Measurements from ENCODE around the gene ABCB8. TPM values are rescaled to one million over a fixed set of nuclear protein-coding genes. Genes with fewer than 3 reads are reported as not detected.

ABCB8 gene
- total RNA-seq, 2 experiments from 2014 or later: 57.0 to 62.2 TPM

DNA sequence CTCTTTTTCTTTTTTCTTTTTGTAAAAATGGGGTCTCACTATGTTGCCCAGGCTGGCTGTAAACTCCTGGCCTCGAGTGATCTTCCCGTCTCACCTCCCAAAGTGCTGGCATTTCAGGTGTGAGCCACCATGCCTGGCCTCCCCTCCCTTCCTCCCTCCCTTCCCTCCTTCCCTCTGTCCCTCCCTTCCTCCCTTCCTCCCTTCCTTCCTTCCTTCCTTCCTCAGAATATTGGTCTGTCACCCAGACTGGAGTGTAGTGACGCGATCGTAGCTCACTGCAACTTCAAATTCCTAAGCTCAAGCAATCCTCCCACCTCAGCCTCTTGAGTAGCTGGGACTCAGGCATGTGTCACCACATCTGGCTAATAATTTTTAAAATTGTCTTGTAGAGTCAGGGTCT lies 66.4 kb downstream of the ABCB8 start:
- Mint-ChIP-seq H3K4me1 (ENCODE audit: low read depth) (peaks cover 6% of the 10 kb centered on the region), H3K27me3 (no peaks in the 10 kb centered on the region), H3K27ac (no peak overlapping the region), H3K9me3 (no peaks in the 10 kb centered on the region), H3K4me3 (no peak overlapping the region), H3K36me3 (ENCODE audit: low read depth) (peaks cover 6% of the 10 kb centered on the region)
- TF ChIP-seq, protein P1, sequence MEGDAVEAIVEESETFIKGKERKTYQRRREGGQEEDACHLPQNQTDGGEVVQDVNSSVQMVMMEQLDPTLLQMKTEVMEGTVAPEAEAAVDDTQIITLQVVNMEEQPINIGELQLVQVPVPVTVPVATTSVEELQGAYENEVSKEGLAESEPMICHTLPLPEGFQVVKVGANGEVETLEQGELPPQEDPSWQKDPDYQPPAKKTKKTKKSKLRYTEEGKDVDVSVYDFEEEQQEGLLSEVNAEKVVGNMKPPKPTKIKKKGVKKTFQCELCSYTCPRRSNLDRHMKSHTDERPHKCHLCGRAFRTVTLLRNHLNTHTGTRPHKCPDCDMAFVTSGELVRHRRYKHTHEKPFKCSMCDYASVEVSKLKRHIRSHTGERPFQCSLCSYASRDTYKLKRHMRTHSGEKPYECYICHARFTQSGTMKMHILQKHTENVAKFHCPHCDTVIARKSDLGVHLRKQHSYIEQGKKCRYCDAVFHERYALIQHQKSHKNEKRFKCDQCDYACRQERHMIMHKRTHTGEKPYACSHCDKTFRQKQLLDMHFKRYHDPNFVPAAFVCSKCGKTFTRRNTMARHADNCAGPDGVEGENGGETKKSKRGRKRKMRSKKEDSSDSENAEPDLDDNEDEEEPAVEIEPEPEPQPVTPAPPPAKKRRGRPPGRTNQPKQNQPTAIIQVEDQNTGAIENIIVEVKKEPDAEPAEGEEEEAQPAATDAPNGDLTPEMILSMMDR (IDR thresholded peaks at IDR 0.05): no peak
- CTCF ChIA-PET: interaction anchor here (0.9 to 2.1 kb wide), 2 partner anchors 29 to 44 kb away, joined by 3 to 4 read pairs; no protein-coding TSS in a partner anchor
- ATAC-seq (ENCODE audit: poor library complexity): no peak
- no peaks in the 10 kb centered on the region for H3K36me3 ChIP-seq (ENCODE audit: insufficient read depth, low read length)
- no peak overlapping the region for H3K4me3 ChIP-seq (ENCODE audit: low read length)
- POLR2A ChIA-PET: no interaction called here
- DNase-seq: no peak
- intact Hi-C loops (cut with DNase I, micrococcal nuclease): no loop called here
- no peaks in the 10 kb centered on the region for H3K27me3 ChIP-seq (ENCODE audit: control insufficient read depth in 1 of 2, insufficient read depth in 2 of 2, low read length in 2 of 2)
- peaks cover 23% of the 10 kb centered on the region for H3K4me1 ChIP-seq (ENCODE audit: insufficient read depth, low read length)
- H3K9me3 ChIP-seq (ENCODE audit: control insufficient read depth in 1 of 2, insufficient read depth in 1 of 2, low read length in 2 of 2): no peaks in the 10 kb centered on the region
- H3K27ac ChIP-seq (ENCODE audit: low read depth in 1 of 2, low read length in 2 of 2): no peak overlapping the region

DNA sequence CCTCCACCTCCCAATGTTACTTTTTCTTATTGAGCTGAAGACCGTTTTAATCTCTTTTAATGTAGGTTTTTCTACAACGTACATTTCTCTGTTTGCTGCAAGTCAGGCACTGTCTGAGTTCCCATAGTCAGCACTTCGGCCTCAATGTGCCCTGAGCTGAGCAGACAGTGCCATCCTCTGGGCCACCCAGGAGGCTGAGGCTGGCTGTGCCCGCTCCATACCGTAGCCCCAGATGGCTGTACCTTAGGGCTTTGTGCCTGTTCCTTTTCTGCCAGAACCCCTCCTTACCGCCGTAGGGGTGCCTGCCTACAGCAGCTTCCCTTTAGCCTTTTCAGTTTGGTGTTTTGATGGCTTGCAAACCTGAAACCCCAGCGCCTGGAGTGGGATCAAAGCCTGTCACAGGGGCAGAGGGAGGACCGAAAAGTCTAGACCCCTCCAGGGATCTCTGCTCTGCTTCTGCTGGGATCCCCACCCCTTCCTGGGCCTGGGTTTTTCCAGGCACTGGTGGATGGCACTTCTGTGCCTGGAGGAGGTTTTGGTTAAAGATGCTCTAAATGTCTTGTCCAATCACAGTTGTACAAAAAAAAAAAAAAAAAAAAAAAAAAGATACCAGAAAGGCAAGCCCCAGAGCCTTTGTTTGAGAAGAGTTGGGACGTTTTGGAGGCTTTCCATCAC lies 67.0 kb downstream of the ABCB8 start:
- DNase-seq (peak in 1 of 14 experiments; percentile 51), ATAC-seq (ENCODE audit: poor library complexity) (peak; percentile 25)
- Mint-ChIP-seq H3K9me3 (no peaks in the 10 kb centered on the region), H3K4me3 (no peak overlapping the region), H3K27ac (no peak overlapping the region), H3K4me1 (ENCODE audit: low read depth) (peaks cover 5% of the 10 kb centered on the region), H3K27me3 (no peaks in the 10 kb centered on the region), H3K36me3 (ENCODE audit: low read depth) (peaks cover 6% of the 10 kb centered on the region)
- H3K9me3 ChIP-seq (ENCODE audit: control insufficient read depth in 1 of 2, insufficient read depth in 1 of 2, low read length in 2 of 2): no peaks in the 10 kb centered on the region
- intact Hi-C loops (cut with DNase I, micrococcal nuclease): no loop called here
- no peaks in the 10 kb centered on the region for H3K36me3 ChIP-seq (ENCODE audit: insufficient read depth, low read length)
- ChIA-PET CTCF (interaction anchor here (0.9 to 2.1 kb wide), 2 partner anchors 28 to 44 kb away, joined by 3 to 4 read pairs; no protein-coding TSS in a partner anchor), POLR2A (no interaction called here)
- no peaks in the 10 kb centered on the region for H3K27me3 ChIP-seq (ENCODE audit: control insufficient read depth in 1 of 2, insufficient read depth in 2 of 2, low read length in 2 of 2)
- H3K4me1 ChIP-seq (ENCODE audit: insufficient read depth, low read length): peaks cover 18% of the 10 kb centered on the region
- TF ChIP-seq, protein P1 (IDR thresholded peaks at IDR 0.05): no peak
- no peak overlapping the region for H3K4me3 ChIP-seq (ENCODE audit: low read length)
- no peak overlapping the region for H3K27ac ChIP-seq (ENCODE audit: low read depth in 1 of 2, low read length in 2 of 2)

DNA sequence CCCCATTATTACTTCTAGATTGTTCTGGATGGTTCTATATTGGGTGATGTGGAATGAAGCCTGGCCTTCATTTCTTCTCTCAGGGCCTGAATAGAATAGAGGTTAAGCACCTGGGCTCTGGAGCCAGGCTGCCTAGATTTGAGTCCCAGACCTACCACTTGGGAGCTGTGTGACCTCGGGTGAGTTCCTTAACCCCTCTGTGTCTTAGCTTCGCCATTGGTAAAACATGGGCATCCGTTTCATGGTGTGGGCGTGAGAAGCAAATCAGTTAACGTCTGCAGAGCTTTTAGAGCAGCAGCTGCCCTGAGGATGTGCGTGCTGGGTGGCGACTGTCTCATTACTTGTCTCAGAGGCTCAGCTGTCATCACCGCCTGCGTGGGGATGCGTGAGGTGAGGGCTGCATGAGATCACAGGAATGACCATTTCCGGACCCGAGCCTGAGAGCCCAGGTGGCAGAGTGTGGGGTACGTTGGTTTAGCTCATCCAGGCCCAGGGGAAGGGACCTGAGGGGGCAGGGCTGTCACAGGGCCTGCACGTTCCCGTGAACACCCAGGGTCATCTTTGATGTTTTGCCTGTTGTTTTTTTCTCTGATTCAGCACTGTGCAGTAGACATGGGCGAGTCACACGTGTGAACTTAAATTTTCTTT lies 67.7 kb downstream of the ABCB8 start:
- intact Hi-C loops (cut with DNase I, micrococcal nuclease): no loop called here
- DNase-seq (peak in 3 of 14 experiments; percentile 19 to 70 (median 43)), ATAC-seq (ENCODE audit: poor library complexity) (peak; percentile 62)
- Histone ChIP-seq H3K9me3 (ENCODE audit: control insufficient read depth in 1 of 2, insufficient read depth in 1 of 2, low read length in 2 of 2) (no peaks in the 10 kb centered on the region), H3K36me3 (ENCODE audit: insufficient read depth, low read length) (no peaks in the 10 kb centered on the region), H3K4me3 (ENCODE audit: low read length) (no peak overlapping the region), H3K27me3 (ENCODE audit: control insufficient read depth in 1 of 2, insufficient read depth in 2 of 2, low read length in 2 of 2) (no peaks in the 10 kb centered on the region), H3K27ac (ENCODE audit: low read depth in 1 of 2, low read length in 2 of 2) (no peak overlapping the region), H3K4me1 (ENCODE audit: insufficient read depth, low read length) (peaks cover 15% of the 10 kb centered on the region)
- peak overlapping the region; percentile 73 for H3K27ac Mint-ChIP-seq
- H3K36me3 Mint-ChIP-seq (ENCODE audit: low read depth): peaks cover 6% of the 10 kb centered on the region
- TF ChIP-seq, protein P1 (IDR thresholded peaks at IDR 0.05): no peak
- ChIA-PET POLR2A (no interaction called here), CTCF (interaction anchor here (2.1 kb wide), 1 partner anchor 28 kb away, joined by 4 read pairs; no protein-coding TSS in a partner anchor)
- no peak overlapping the region for H3K4me3 Mint-ChIP-seq
- no peaks in the 10 kb centered on the region for H3K9me3 Mint-ChIP-seq
- peaks cover 5% of the 10 kb centered on the region for H3K4me1 Mint-ChIP-seq (ENCODE audit: low read depth)
- H3K27me3 Mint-ChIP-seq: no peaks in the 10 kb centered on the region

Other genes with a start within 250 kb of the ABCB8 start
- gene TMEM176B, start 228.1 kb upstream of the ABCB8 start, total RNA-seq: not detected
- gene TMEM176A, start 227.7 kb upstream of the ABCB8 start, total RNA-seq: not detected
- not detected for gene AOC1, start 175.9 kb upstream of the ABCB8 start, total RNA-seq
- 1 to 10 TPM; 1.9 to 2.3 TPM for gene KCNH2, start 50.1 kb upstream of the ABCB8 start, total RNA-seq
- 1 to 10 TPM; 3.9 to 7.1 TPM for gene NOS3, start 37.4 kb upstream of the ABCB8 start, total RNA-seq
- 10 to 100 TPM; 16.8 to 17.1 TPM for gene ATG9B, start 4.0 kb upstream of the ABCB8 start, total RNA-seq
- 10 to 100 TPM; 13.8 to 15.2 TPM for gene ASIC3, start 20.1 kb downstream of the ABCB8 start, total RNA-seq
- 1 to 10 TPM; 3.1 to 3.5 TPM for gene CDK5, start 29.4 kb downstream of the ABCB8 start, total RNA-seq
- gene SLC4A2, start 31.1 kb downstream of the ABCB8 start, total RNA-seq: 10 to 100 TPM; 27.1 to 31.4 TPM
- 10 to 100 TPM; 82.2 to 84.2 TPM for gene FASTK, start 52.4 kb downstream of the ABCB8 start, total RNA-seq
- gene TMUB1, start 55.0 kb downstream of the ABCB8 start, total RNA-seq: 10 to 100 TPM; 44.5 to 46.6 TPM
- 10 to 100 TPM; 43.2 to 44.6 TPM for gene AGAP3, start 58.0 kb downstream of the ABCB8 start, total RNA-seq
- not detected for gene GBX1, start 139.2 kb downstream of the ABCB8 start, total RNA-seq
- gene ASB10, start 158.8 kb downstream of the ABCB8 start, total RNA-seq: not detected
- gene H2BK1, start 182.0 kb downstream of the ABCB8 start, total RNA-seq: not detected
- gene ABCF2, start 198.8 kb downstream of the ABCB8 start, total RNA-seq: 10 to 100 TPM; 12.3 to 13.2 TPM
- 10 to 100 TPM; 29.6 to 30.5 TPM for gene CHPF2, start 204.0 kb downstream of the ABCB8 start, total RNA-seq
- 10 to 100 TPM; 11.8 to 14.8 TPM for gene SMARCD3, start 220.2 kb downstream of the ABCB8 start, total RNA-seq